Smooth muscle cell of the coronary artery (primary cell): ENCODE results near the gene FAM177A1. TPM values are rescaled to one million over a fixed set of nuclear protein-coding genes. Genes with fewer than 3 reads are reported as not detected.

Experiments
- total RNA-seq: library from RNA; depleted of rRNA; stranded (reverse); fragments of >200 nt; gene quantifications from 2 replicates; pipeline ENCODE4 v1.2.3, GENCODE V29; 2014; ENCODE audit warnings: low replicate concordance

Gene FAM177A1, protein sequence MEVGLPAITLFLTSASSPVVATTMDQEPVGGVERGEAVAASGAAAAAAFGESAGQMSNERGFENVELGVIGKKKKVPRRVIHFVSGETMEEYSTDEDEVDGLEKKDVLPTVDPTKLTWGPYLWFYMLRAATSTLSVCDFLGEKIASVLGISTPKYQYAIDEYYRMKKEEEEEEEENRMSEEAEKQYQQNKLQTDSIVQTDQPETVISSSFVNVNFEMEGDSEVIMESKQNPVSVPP
- total RNA-seq: 30.5 and 74.6 TPM in 2 replicates

DNA sequence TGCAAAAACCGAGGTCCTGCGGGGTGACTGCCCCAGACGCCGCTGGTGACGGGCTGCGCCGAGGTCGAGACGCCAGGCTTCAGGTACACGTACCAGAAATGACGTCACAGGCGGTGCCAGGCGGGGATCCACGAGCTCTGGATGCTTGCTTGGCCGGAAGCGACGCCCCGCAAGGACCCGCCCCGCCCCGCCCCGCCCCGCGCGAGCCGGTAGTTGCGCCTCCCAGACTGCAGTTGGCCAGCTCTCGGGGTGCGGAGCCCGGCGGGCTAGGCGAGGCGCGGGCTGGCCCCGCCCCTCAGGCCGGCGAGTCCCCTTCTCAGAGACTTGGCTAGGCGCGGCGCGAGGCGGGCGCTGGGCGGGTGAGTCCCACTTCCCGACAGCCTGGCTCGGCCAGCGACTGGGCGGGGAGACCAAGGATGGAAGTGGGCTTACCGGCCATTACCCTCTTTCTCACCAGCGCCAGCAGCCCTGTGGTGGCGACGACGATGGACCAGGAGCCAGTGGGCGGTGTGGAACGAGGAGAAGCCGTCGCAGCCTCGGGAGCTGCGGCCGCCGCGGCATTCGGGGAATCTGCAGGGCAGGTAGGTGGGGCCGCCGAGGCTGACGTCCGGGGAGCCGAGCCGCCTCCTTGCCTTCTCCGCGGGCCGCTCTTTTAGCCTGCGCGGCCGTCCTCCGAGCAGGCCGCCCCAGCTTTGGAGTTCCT, at the start of gene FAM177A1:
TSS of gene FAM177A1 (plus strand) at position 225 of the 703 bp plus-strand sequence. CDS start at position 417, 192 bp downstream.

DNA sequence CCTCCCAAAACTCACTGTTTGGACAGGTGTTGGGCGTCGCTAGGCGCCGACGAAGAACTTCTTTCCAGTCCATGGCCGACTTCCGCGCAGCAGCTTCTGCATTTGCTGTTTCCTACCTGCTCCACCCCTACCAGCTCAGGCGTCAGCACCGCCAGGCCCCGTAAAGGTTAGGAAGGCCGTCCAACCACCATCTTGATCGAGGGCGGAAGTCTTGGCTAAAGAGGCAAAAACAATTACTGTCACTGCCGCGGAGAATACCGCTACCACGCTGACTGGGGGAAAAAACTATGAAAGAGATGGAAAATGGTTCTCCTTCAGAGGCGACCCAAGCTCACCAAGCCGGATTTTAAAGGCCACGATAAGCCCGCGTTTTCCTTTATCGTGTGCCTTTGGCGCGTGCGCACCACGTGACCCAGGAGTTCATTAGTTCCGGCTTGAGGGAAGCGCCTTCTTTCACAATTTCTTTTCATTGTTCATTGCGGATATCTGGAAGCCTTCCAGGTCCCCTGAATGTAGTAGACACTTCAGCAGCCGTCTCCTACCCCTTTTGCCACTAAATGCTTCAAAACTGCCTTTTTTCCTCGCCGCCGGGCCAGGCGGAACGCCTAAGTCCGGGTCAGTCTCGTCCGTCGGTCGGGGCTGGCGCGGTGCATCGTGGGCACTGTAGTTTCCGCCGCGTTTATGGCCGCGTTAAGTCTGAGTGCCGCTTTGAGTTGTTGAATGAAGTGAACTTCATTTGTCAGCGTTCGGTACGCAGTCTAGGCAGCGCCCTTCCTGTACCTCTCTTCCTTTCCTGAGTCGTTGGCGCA, 76.0 kb downstream of the FAM177A1 start, which contains the start of the genes PPP2R3C and PRORP:
TSS of gene PPP2R3C (minus strand) at position 104 of the 809 bp plus-strand sequence. CDS start at position 73, 31 bp downstream.
TSS of gene PRORP (plus strand) at position 666 of the 809 bp plus-strand sequence. CDS start 694 bp downstream, outside the sequence.

Other genes starting within 250 kb of the FAM177A1 start
- 18.4 and 30.8 TPM in 2 replicates for gene BAZ1A, start 170.9 kb upstream of the FAM177A1 start, total RNA-seq
- 49.1 and 81.3 TPM in 2 replicates for gene SRP54, start 63.3 kb upstream of the FAM177A1 start, total RNA-seq
- 14.0 and 27.1 TPM in 2 replicates for gene PPP2R3C, start 75.7 kb downstream of the FAM177A1 start, total RNA-seq
- 10.9 and 17.7 TPM in 2 replicates for gene PRORP, start 76.3 kb downstream of the FAM177A1 start, total RNA-seq
- 202 and 233 TPM in 2 replicates for gene PSMA6, start 246.1 kb downstream of the FAM177A1 start, total RNA-seq